Neural progenitor cell (in vitro differentiated cells): Measurements from ENCODE around the gene ABCF3. TPM values are rescaled to one million over a fixed set of nuclear protein-coding genes. Genes with fewer than 3 reads are reported as not detected.

Experiments
- DNase-seq: peaks from one replicate; pipeline ENCODE4 v3.0.0-alpha.2; 2016; ENCODE audit warnings: low spot score
- H2AFZ ChIP-seq: fragments of 200-600 bp; sonication (generic); replicated peaks from 2 replicates; pipeline ENCODE4 v1.6.1; 2016; ENCODE audit warnings: antibody characterized with exemption
- H3F3A ChIP-seq: fragments of 200-600 bp; sonication (generic); 2 replicates; pipeline ENCODE4 v1.6.1; 2016; ENCODE audit warnings: antibody characterized with exemption, low read depth
- H3K27ac ChIP-seq: fragments of 200-600 bp; sonication (generic); 2 replicates; pipeline ENCODE4 v1.5.1; 2016; ENCODE audit warnings: mild to moderate bottlenecking
- H3K27me3 ChIP-seq: fragments of 200-600 bp; sonication (generic); 2 replicates; pipeline ENCODE4 v1.6.1; 2016; ENCODE audit warnings: mild to moderate bottlenecking, moderate library complexity
- H3K36me3 ChIP-seq: fragments of 200-600 bp; sonication (generic); 2 replicates; pipeline ENCODE4 v1.5.1; 2016
- H3K4me1 ChIP-seq: fragments of 200-600 bp; sonication (generic); 2 replicates; pipeline ENCODE4 v1.6.1; 2016; ENCODE audit warnings: mixed run types
- H3K4me2 ChIP-seq: fragments of 200-600 bp; sonication (generic); 2 replicates; pipeline ENCODE4 v1.6.1; 2016
- H3K4me3 ChIP-seq: fragments of 200-600 bp; sonication (generic); 2 replicates; pipeline ENCODE4 v1.5.1; 2016
- H3K79me2 ChIP-seq: fragments of 200-600 bp; sonication (generic); 2 replicates; pipeline ENCODE4 v1.6.1; 2016; ENCODE audit warnings: low read depth
- H3K9ac ChIP-seq: fragments of 200-600 bp; sonication (generic); 2 replicates; pipeline ENCODE4 v1.6.1; 2016
- H3K9me3 ChIP-seq: fragments of 200-600 bp; sonication (generic); 2 replicates; pipeline ENCODE4 v1.5.1; 2016; ENCODE audit warnings: low read depth
- H4K20me1 ChIP-seq: fragments of 200-600 bp; sonication (generic); 2 replicates; pipeline ENCODE4 v1.6.1; 2016; ENCODE audit warnings: low read depth
- H3K27ac Mint-ChIP-seq: 3 replicates; pipeline ENCODE4 v1.8.0; 2021; ENCODE audit warnings: mixed read lengths
- H3K27me3 Mint-ChIP-seq: 2 replicates; pipeline ENCODE4 v1.8.0; 2022; ENCODE audit warnings: low read depth, mild to moderate bottlenecking, inconsistent platforms, moderate library complexity, mixed read lengths; ENCODE audit not compliant: insufficient read depth
- H3K36me3 Mint-ChIP-seq: 3 replicates; pipeline ENCODE4 v1.8.0; 2021; ENCODE audit warnings: mixed read lengths
- H3K4me1 Mint-ChIP-seq: 3 replicates; pipeline ENCODE4 v1.8.0; 2021; ENCODE audit warnings: mixed read lengths
- H3K4me3 Mint-ChIP-seq: 3 replicates; pipeline ENCODE4 v1.8.0; 2021; ENCODE audit warnings: mild to moderate bottlenecking, moderate library complexity, mixed read lengths
- H3K9me3 Mint-ChIP-seq: 3 replicates; pipeline ENCODE4 v1.8.0; 2020; ENCODE audit warnings: mixed read lengths
- EZH2 ChIP-seq: fragments of 200-600 bp; sonication (generic); IDR thresholded peaks from 2 replicates; pipeline ENCODE4 v1.6.1; 2017; ENCODE audit warnings: antibody characterized with exemption, mild to moderate bottlenecking, moderate library complexity
- EZH2phosphoT487 ChIP-seq: fragments of 200-600 bp; sonication (generic); IDR thresholded peaks from 2 replicates; pipeline ENCODE4 v1.6.1; 2017; ENCODE audit warnings: antibody characterized with exemption
- microRNA counts: library from miRNA; unstranded; fragments of <30 nt; microRNA quantifications from one replicate; lab custom pipeline; 2016
- microRNA-seq: library from miRNA; unstranded; fragments of <30 nt; microRNA quantifications from one replicate; pipeline ENCODE4, GENCODE V29; 2016
- small RNA-seq: library from RNA; depleted of rRNA; stranded (forward); fragments of <200 nt; gene quantifications from one replicate; pipeline ENCODE3, GENCODE V24; 2015
- total RNA-seq: library from RNA; depleted of rRNA; stranded (reverse); fragments of >200 nt; gene quantifications from 2 replicates; pipeline ENCODE4 v1.2.3, GENCODE V29; 2015; ENCODE audit warnings: low replicate concordance
- TF ChIP-seq, protein P1 (sequence below): fragments of 200-600 bp; sonication (generic); IDR thresholded peaks from 2 replicates; pipeline ENCODE4 v1.5.1; 2017; ENCODE audit warnings: antibody characterized with exemption, mild to moderate bottlenecking

Gene ABCF3
- total RNA-seq, 1 donor from 2014 or later = 22.0 TPM

DNA sequence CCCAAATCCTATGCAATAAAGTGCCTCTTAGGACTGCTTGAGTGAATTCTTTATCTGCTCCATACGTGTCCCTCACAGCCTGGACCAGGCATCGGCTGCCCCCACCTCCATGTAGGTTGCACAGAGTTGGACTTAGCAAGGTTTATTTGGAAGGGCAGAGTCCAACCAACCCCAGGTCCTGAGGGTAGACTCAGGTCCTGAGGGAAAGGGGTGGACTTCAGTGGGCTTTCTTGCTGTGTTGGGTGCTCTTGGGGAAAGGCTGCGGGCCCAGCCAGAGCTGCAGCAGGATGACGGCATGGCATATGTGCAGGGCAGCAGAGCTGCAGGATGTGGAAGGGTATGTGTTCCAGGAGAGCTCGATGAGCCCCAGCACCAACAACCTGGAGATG lies 56.3 kb downstream of the ABCF3 start:
- Histone ChIP-seq H2AFZ (no peak overlapping the region), H3K27ac (no peak overlapping the region), H3K9ac (no peak overlapping the region), H3K79me2 (peaks cover 3% of the 10 kb centered on the region), H4K20me1 (peaks cover 31% of the 10 kb centered on the region), H3F3A (peaks cover 5% of the 10 kb centered on the region), H3K9me3 (no peaks in the 10 kb centered on the region), H3K4me3 (no peak overlapping the region), H3K27me3 (no peaks in the 10 kb centered on the region), H3K4me1 (no peaks in the 10 kb centered on the region), H3K36me3 (no peaks in the 10 kb centered on the region), H3K4me2 (no peak overlapping the region)
- Mint-ChIP-seq H3K27ac (no peak overlapping the region), H3K4me1 (no peaks in the 10 kb centered on the region), H3K27me3 (peaks cover 8% of the 10 kb centered on the region), H3K4me3 (no peak overlapping the region), H3K9me3 (no peaks in the 10 kb centered on the region), H3K36me3 (peaks cover 1% of the 10 kb centered on the region)
- no peak for DNase-seq
- TF ChIP-seq, protein P1, sequence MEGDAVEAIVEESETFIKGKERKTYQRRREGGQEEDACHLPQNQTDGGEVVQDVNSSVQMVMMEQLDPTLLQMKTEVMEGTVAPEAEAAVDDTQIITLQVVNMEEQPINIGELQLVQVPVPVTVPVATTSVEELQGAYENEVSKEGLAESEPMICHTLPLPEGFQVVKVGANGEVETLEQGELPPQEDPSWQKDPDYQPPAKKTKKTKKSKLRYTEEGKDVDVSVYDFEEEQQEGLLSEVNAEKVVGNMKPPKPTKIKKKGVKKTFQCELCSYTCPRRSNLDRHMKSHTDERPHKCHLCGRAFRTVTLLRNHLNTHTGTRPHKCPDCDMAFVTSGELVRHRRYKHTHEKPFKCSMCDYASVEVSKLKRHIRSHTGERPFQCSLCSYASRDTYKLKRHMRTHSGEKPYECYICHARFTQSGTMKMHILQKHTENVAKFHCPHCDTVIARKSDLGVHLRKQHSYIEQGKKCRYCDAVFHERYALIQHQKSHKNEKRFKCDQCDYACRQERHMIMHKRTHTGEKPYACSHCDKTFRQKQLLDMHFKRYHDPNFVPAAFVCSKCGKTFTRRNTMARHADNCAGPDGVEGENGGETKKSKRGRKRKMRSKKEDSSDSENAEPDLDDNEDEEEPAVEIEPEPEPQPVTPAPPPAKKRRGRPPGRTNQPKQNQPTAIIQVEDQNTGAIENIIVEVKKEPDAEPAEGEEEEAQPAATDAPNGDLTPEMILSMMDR = no peak
- TF ChIP-seq EZH2phosphoT487 (no peak), EZH2 (no peak)

MicroRNAs encoded within 50 kb of the gene (microRNA counts, 767-probe panel; counts per million panel counts)
- microRNA hsa-miR-1224-3p (lab: Ali Mortazavi, UCI) (460 counts per million, percentile 90 among the panel's probes with 10 or more counts), microRNA hsa-miR-1224-5p (lab: Ali Mortazavi, UCI) (460 counts per million, percentile 90 among the panel's probes with 10 or more counts)

Small RNAs within 50 kb of the gene (microRNA-seq; reads per million reads assigned to microRNA genes)
- gene MIR1224 = not detected

Small RNAs within 50 kb of the gene (small RNA-seq; reads per million reads assigned to genes)
- gene MIR1224 = not detected

Other genes starting within 250 kb of the ABCF3 start
- gene ABCC5, start 168.3 kb upstream of the ABCF3 start, total RNA-seq = 34.0 and 38.7 TPM in 2 replicates
- not detected in 2 replicates for gene HTR3D, start 154.5 kb upstream of the ABCF3 start, total RNA-seq
- not detected in 2 replicates for gene HTR3C, start 133.2 kb upstream of the ABCF3 start, total RNA-seq
- not detected in 2 replicates for gene HTR3E, start 89.1 kb upstream of the ABCF3 start, total RNA-seq
- 36.4 and 69.1 TPM in 2 replicates for gene EIF2B5, start 50.8 kb upstream of the ABCF3 start, total RNA-seq
- 29.8 and 59.2 TPM in 2 replicates for gene DVL3, start 30.8 kb upstream of the ABCF3 start, total RNA-seq
- gene AP2M1, start 11.3 kb upstream of the ABCF3 start, total RNA-seq = 309 and 335 TPM in 2 replicates
- gene VWA5B2, start 43.4 kb downstream of the ABCF3 start, total RNA-seq = not detected in 2 replicates
- 23.7 and 39.1 TPM in 2 replicates for gene ALG3, start 62.8 kb downstream of the ABCF3 start, total RNA-seq
- gene EEF1AKMT4, start 63.5 kb downstream of the ABCF3 start, total RNA-seq = 3.7 and 6.0 TPM in 2 replicates
- gene CAMK2N2, start 75.4 kb downstream of the ABCF3 start, total RNA-seq = 0.71 TPM in 1 of 2 replicates, not detected in the other
- gene ECE2, start 89.8 kb downstream of the ABCF3 start, total RNA-seq = 0.15 TPM in 1 of 2 replicates, not detected in the other
- gene PSMD2, start 113.0 kb downstream of the ABCF3 start, total RNA-seq = 234 and 476 TPM in 2 replicates
- gene EIF4G1, start 128.4 kb downstream of the ABCF3 start, total RNA-seq = 137 and 207 TPM in 2 replicates
- gene FAM131A, start 151.4 kb downstream of the ABCF3 start, total RNA-seq = 17.2 and 37.7 TPM in 2 replicates
- gene CLCN2, start 175.4 kb downstream of the ABCF3 start, total RNA-seq = 16.5 and 38.2 TPM in 2 replicates
- 128 and 173 TPM in 2 replicates for gene POLR2H, start 175.5 kb downstream of the ABCF3 start, total RNA-seq
- 0.31 and 2.3 TPM in 2 replicates for gene THPO, start 192.0 kb downstream of the ABCF3 start, total RNA-seq
- 2.3 and 6.8 TPM in 2 replicates for gene CHRD, start 193.9 kb downstream of the ABCF3 start, total RNA-seq